CD14-positive monocyte (primary cell): Measurements from ENCODE around the gene CD177. TPM values are rescaled to one million over a fixed set of nuclear protein-coding genes. Genes with fewer than 3 reads are reported as not detected.
A peak's percentile ranks its signal among the peaks of the same experiment; 100 is the strongest.
"Not testable (repeated sequence)": the region's sequence is repeated elsewhere in the genome, so short reads cannot be mapped to it uniquely, and the experiment has no call there.

Experiments
- DNase-seq, 3 donors: peaks; one replicate each; pipeline ENCODE4 v3.0.0-alpha.2; 2011 to 2022
- H2AFZ ChIP-seq: 2 replicates; pipeline ENCODE4 v1.6.0; 2012; ENCODE audit warnings: mild to moderate bottlenecking, low read depth, low read length, inconsistent platforms; ENCODE audit not compliant: insufficient read depth, poor library complexity, severe bottlenecking
- H3K27ac ChIP-seq, 2 donors: 1 replicate in 1 of 2; 2 replicates in 1 of 2; pipeline ENCODE4 v1.5.1; 2012 to 2013; ENCODE audit warnings: low read length in 2 of 2, control low read depth in 1 of 2, inconsistent platforms in 1 of 2, low read depth in 1 of 2, mild to moderate bottlenecking in 1 of 2
- H3K27me3 ChIP-seq, 2 donors: one replicate each; pipeline versions ENCODE4 v1.6.0 to v1.6.1; 2011 to 2013; ENCODE audit warnings: low read length in 2 of 2; ENCODE audit not compliant: control insufficient read depth in 2 of 2, insufficient read depth in 2 of 2
- H3K36me3 ChIP-seq, 2 donors: replicated peaks in 1 of 2; 1 replicate in 1 of 2; 2 replicates in 1 of 2; pipeline versions ENCODE4 v1.5.1 to v1.6.1; 2012 to 2013; ENCODE audit warnings: low read length in 2 of 2, control low read depth in 1 of 2, inconsistent platforms in 1 of 2, mild to moderate bottlenecking in 1 of 2; ENCODE audit not compliant: insufficient read depth in 2 of 2, control insufficient read depth in 1 of 2
- H3K4me1 ChIP-seq, 2 donors: 1 replicate in 1 of 2; 2 replicates in 1 of 2; pipeline versions ENCODE4 v1.5.1 to v1.6.1; 2012 to 2013; ENCODE audit warnings: low read length in 2 of 2, control low read depth in 1 of 2, inconsistent platforms in 1 of 2, mild to moderate bottlenecking in 1 of 2, moderate library complexity in 1 of 2; ENCODE audit not compliant: insufficient read depth in 2 of 2, control insufficient read depth in 1 of 2
- H3K4me2 ChIP-seq: replicated peaks from 2 replicates; pipeline ENCODE3; 2012; ENCODE audit warnings: low read length, moderate library complexity, mild to moderate bottlenecking; ENCODE audit not compliant: poor library complexity, severe bottlenecking; ENCODE audit errors: extremely low read depth
- H3K4me3 ChIP-seq, 3 experiments: fragments of 200-600 bp in 1 of 3; sonication (generic) in 1 of 3; replicated peaks in 1 of 3; 1 replicate in 2 of 3; 2 replicates in 1 of 3; pipeline ENCODE4 v1.5.1; 2011 to 2013; ENCODE audit warnings: low read length in 3 of 3, mild to moderate bottlenecking in 3 of 3, control low read depth in 2 of 3, low read depth in 2 of 3, inconsistent platforms in 1 of 3, moderate library complexity in 1 of 3
- H3K79me2 ChIP-seq: 2 replicates; pipeline ENCODE4 v1.6.0; 2012; ENCODE audit warnings: mild to moderate bottlenecking, control low read depth, inconsistent platforms, low read length, moderate library complexity; ENCODE audit not compliant: insufficient read depth
- H3K9ac ChIP-seq: 2 replicates; pipeline ENCODE4 v1.6.0; 2017; ENCODE audit warnings: low read length, mild to moderate bottlenecking; ENCODE audit not compliant: insufficient read depth, poor library complexity, severe bottlenecking
- H3K9me3 ChIP-seq, 2 donors: replicated peaks in 1 of 2; 1 replicate in 1 of 2; 2 replicates in 1 of 2; pipeline versions ENCODE4 v1.5.1 to v1.6.1; 2012 to 2013; ENCODE audit warnings: low read length in 2 of 2, control low read depth in 1 of 2; ENCODE audit not compliant: control insufficient read depth in 1 of 2, insufficient read depth in 1 of 2
- H4K20me1 ChIP-seq: 2 replicates; pipeline ENCODE4 v1.6.0; 2012; ENCODE audit warnings: mild to moderate bottlenecking, low read length, control low read depth, moderate library complexity; ENCODE audit not compliant: insufficient read depth
- H3K27ac Mint-ChIP-seq, 7 donors: one replicate each; pipeline ENCODE4 v1.8.0; 2020; ENCODE audit warnings: mild to moderate bottlenecking in 7 of 7, mixed read lengths in 7 of 7, moderate library complexity in 6 of 7, inconsistent platforms in 2 of 7
- H3K27me3 Mint-ChIP-seq, 3 donors: one replicate each; pipeline ENCODE4 v1.8.0; 2021 to 2022; ENCODE audit warnings: low read depth in 3 of 3, mild to moderate bottlenecking in 3 of 3, mixed read lengths in 3 of 3, moderate library complexity in 3 of 3, inconsistent platforms in 1 of 3
- H3K36me3 Mint-ChIP-seq, 2 donors: one replicate each; pipeline ENCODE4 v1.8.0; 2020; ENCODE audit warnings: mixed read lengths in 2 of 2, inconsistent platforms in 1 of 2, mild to moderate bottlenecking in 1 of 2
- H3K4me1 Mint-ChIP-seq: one replicate; pipeline ENCODE4 v1.8.0; 2020; ENCODE audit warnings: mild to moderate bottlenecking, mixed read lengths
- H3K4me3 Mint-ChIP-seq, 2 donors: one replicate each; pipeline ENCODE4 v1.8.0; 2020; ENCODE audit warnings: mild to moderate bottlenecking in 2 of 2, mixed read lengths in 2 of 2, moderate library complexity in 1 of 2
- H3K9me3 Mint-ChIP-seq, 7 donors: one replicate each; pipeline ENCODE4 v1.8.0; 2020 to 2022; ENCODE audit warnings: mixed read lengths in 7 of 7, mild to moderate bottlenecking in 6 of 7, moderate library complexity in 6 of 7, inconsistent platforms in 2 of 7
- CTCF ChIP-seq: fragments of 200-600 bp; IDR thresholded peaks from one replicate; pipeline ENCODE4 v1.8.0; 2022; ENCODE audit warnings: antibody characterized with exemption, mild to moderate bottlenecking
- WGBS: methylation state at CpG from one replicate; pipeline ENCODE4 v1.1.5; 2013; ENCODE audit warnings: missing lambda C conversion rate; ENCODE audit not compliant: insufficient coverage; 5-methylcytosine and 5-hydroxymethylcytosine counted together
- intact Hi-C, 2 donors: fragments of 100-400 bp; cut with micrococcal nuclease; formaldehyde crosslinking; loops; one replicate each; pipeline versions ENCODE4 v1.15.0 to v1.15.1; 2023
- polyA plus RNA-seq, 3 donors: library from polyadenylated mRNA; depleted of rRNA in 1 of 3; unstranded in 2 of 3; stranded (reverse) in 1 of 3; fragments of 300-500 nt in 2 of 3; fragments of >200 nt in 1 of 3; fragmentation: Illumina TruSeq in 2 of 3; gene quantifications; 1 replicate in 2 of 3; 2 replicates in 1 of 3; pipeline ENCODE4 v1.2.3, GENCODE V29; 2012 to 2021

Gene CD177
- polyA plus RNA-seq, 3 donors, result not detected

DNA sequence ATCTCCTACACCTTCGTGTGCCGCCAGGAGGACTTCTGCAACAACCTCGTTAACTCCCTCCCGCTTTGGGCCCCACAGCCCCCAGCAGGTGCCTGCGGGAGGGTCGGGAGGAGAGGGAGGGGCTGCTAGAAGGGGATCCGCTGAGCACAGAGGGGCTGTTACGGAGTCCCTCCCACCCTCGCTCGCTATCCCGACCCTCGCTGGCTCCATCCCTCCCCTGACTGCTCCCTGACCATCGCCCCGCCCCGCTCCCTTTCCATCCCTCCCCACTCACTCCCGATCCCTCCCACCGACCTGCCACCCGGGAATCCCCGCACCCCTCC, 780 bp downstream of the CD177 start:
- Histone ChIP-seq H3K4me1 (peaks cover 7 to 8% of the 10 kb centered on the region in 2 donors), H3K4me3 (no peak overlapping the region)

DNA sequence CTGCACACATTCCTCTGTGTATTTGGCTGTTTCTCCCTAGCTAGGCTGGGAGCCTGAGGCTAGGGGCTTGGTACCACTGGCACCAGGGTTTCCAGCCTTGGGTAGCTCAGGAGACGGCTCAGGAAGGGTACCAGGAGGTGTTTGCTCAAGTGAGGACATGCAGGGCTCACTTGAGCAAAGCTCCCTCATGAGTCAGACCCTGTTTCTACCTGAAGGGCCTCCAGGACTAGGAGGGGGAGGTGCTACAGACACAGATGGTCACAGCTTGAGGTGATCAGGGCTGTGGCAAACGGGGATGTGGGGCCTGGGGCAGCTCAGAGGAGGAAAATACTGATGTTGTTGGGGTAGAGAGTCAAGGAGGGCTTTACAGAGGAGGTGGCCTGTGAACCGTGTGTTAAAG, 3.3 kb downstream of the CD177 start:
- H3K36me3 Mint-ChIP-seq, H3K27me3 ChIP-seq, H3K79me2 ChIP-seq, H4K20me1 ChIP-seq, H3K9ac ChIP-seq, H3K36me3 ChIP-seq, H3K4me3 Mint-ChIP-seq, intact Hi-C loops, H3K4me3 ChIP-seq, H3K4me1 Mint-ChIP-seq, H2AFZ ChIP-seq, H3K4me2 ChIP-seq, H3K9me3 ChIP-seq, H3K27ac Mint-ChIP-seq, H3K9me3 Mint-ChIP-seq, H3K27ac ChIP-seq, H3K4me1 ChIP-seq, DNase-seq: not testable (repeated sequence)
- WGBS, result no CpG with 5 or more reads among the region's 3 CpGs
- peaks cover 5 to 22% (median 7%) of the 10 kb centered on the region in 3 donors for H3K27me3 Mint-ChIP-seq

More for the DNA sequence above, 780 bp downstream of the CD177 start:
- H3K27me3 ChIP-seq, result peaks cover 0 to 6% of the 10 kb centered on the region in 2 donors
- Mint-ChIP-seq H3K36me3 (no peaks in the 10 kb centered on the region), H3K4me3 (peak overlapping the region in 1 of 2 donors; percentile 54), H3K27ac (no peak overlapping the region), H3K4me1 (peaks cover 14% of the 10 kb centered on the region), H3K27me3 (peaks cover 5 to 21% (median 7%) of the 10 kb centered on the region in 3 donors), H3K9me3 (peaks cover 0 to 3% (median 0%) of the 10 kb centered on the region in 7 donors)
- H4K20me1 ChIP-seq, result no peaks in the 10 kb centered on the region
- H3K27ac ChIP-seq, result no peak overlapping the region
- H3K36me3 ChIP-seq, result no peaks in the 10 kb centered on the region
- TF ChIP-seq CTCF, result no peak
- no peak overlapping the region for H3K4me2 ChIP-seq
- H3K9me3 ChIP-seq, result no peaks in the 10 kb centered on the region
- H3K9ac ChIP-seq, result no peak overlapping the region
- DNase-seq, result no peak
- 28% methylated on average over 12 of the region's 19 CpGs for WGBS
- H3K79me2 ChIP-seq, result no peaks in the 10 kb centered on the region
- H2AFZ ChIP-seq, result no peak overlapping the region
- intact Hi-C loops, result no loop called here
